VCaP (cell line): ENCODE measurements around the gene PHACTR3.

ENCODE experiments used
- H3K27ac ChIP-seq: fragments of 450-650 bp; 2 replicates; pipeline ENCODE4 v1.5.1; 2017
- TF ChIP-seq, protein P1 (sequence below): fragments of 450-650 bp; conservative IDR thresholded peaks from 2 replicates; pipeline ENCODE4 v1.5.1; 2017; ENCODE audit warnings: mild to moderate bottlenecking, moderate library complexity

The PHACTR3 gene

DNA sequence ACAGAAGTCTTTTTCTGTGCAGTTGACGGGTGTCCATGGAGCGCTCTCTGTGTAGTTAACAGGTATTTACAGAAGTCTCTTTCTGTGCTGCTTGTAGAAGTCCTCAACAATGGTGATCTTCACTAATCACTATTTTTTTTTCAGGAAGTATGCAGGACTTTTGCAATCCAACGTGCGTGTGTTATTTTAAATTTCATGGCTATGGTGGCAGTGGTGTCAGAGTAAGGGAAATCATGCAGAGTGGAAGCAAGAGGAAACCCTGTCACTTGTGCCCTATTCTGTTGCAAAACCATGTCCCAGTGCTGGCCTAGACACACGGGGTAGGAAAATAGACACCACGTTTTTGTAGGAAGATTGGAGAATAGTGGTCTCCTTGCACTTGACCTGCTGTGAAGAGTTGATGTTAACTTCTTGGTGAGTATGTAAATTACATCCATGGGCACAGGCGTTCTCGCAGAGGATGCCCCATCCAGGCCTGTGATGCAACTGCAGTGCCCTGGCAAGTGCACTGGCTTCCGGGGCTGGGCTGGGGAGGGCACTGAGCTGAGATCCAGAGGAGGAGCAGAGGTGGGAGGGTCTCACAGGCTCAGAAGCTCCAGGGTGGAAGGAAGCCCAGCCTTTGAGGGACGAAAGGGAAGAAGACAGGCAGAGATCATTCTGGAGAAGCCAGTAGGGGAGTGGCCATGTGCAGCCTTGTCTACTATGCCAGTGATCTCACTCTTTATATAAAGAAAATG, 182.6 kb downstream of the PHACTR3 start:
- no peak overlapping the region for H3K27ac ChIP-seq
- TF ChIP-seq, protein P1, sequence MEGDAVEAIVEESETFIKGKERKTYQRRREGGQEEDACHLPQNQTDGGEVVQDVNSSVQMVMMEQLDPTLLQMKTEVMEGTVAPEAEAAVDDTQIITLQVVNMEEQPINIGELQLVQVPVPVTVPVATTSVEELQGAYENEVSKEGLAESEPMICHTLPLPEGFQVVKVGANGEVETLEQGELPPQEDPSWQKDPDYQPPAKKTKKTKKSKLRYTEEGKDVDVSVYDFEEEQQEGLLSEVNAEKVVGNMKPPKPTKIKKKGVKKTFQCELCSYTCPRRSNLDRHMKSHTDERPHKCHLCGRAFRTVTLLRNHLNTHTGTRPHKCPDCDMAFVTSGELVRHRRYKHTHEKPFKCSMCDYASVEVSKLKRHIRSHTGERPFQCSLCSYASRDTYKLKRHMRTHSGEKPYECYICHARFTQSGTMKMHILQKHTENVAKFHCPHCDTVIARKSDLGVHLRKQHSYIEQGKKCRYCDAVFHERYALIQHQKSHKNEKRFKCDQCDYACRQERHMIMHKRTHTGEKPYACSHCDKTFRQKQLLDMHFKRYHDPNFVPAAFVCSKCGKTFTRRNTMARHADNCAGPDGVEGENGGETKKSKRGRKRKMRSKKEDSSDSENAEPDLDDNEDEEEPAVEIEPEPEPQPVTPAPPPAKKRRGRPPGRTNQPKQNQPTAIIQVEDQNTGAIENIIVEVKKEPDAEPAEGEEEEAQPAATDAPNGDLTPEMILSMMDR, result no peak

DNA sequence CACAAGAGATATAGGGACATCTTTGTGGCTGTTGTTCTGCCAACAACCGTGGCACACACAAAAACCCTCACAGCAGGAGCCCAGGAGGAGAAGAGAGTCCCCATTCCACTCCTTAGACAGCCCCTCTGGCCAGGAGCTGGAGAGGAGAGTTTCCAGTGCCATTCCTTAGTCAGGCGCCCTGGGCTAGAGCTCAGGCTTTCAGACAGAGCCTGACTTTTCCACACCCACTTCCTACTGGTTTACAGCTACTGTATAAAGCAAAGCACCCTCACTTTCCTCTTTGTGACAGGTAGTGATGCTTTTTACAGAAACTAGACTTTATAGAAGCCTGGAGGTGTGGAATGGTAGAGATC, 183.2 kb downstream of the PHACTR3 start:
- no peak overlapping the region for H3K27ac ChIP-seq
- TF ChIP-seq, protein P1, result no peak

DNA sequence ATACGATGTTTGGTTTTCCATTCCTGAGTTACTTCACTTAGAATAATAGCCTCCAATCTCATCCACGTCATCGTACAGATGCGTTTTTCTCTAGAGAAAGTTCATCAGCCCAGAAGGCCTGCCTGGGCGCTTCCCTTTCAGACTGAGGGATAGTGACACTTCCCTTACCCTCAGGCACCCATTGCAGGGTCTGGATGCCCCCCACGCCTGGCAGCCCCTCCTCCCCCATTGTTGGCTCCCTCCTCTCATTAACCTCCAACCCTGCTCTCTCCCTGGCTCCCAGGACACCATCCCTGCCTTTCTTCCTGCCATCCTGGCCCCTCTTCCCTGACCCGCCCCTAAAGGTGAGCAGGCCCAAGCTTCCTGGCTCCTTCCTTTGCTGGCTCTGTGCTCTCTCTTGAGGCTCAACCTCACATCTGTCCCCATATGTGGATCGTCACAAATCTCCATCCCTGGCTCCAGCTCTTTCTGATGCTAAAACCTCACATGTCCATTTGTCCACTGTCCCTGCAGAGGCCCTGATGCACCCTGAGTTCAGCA, 183.9 kb downstream of the PHACTR3 start:
- TF ChIP-seq, protein P1, result no peak
- no peak overlapping the region for H3K27ac ChIP-seq

DNA sequence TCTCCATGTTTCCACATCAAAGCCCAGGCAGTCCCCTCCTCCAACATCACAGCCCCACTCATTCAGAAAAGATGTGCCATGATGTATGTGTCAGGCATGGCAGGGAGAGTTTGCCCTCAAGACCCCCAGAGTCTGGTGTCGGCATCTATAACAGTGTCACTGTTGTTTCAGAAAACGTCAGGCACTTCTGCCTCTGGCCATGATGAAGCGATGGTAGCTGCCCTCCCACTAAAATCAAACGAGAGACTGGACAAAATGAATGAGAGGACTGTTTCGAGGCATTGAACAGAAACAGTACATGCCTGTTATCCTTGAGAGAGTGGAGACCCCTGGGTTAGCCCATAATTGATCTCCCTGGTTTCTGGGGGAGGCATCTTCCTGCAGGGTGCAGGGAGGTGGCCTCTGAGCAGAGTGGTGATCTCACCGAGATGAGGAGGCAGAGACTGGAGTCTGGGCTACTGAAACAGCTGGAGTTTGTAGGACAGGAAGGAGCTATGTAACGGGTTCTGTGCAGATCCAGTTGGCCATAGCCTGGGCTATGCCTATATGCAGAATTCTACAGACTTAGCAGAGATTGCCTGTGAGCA, 184.6 kb downstream of the PHACTR3 start:
- TF ChIP-seq, protein P1, result no peak
- no peak overlapping the region for H3K27ac ChIP-seq

DNA sequence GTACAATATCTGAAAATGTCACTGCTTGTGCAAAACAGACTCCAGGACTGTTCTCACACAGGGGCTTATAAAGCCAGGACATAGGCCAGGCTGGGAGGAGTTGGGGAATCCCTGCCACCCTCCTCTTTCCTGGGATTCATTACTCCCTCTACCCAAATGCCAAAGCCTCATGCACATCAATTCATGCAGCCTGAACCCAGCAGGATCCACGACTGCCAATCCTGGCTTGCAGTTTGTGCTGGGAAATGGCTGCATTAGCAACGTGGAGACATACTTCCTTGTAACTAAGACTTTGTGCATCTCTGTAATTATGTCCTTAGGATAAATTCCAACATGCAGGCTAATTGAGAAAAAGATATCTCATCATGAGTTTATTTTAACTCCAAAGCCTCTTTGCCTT, 185.3 kb downstream of the PHACTR3 start:
- no peak overlapping the region for H3K27ac ChIP-seq
- TF ChIP-seq, protein P1, result no peak

DNA sequence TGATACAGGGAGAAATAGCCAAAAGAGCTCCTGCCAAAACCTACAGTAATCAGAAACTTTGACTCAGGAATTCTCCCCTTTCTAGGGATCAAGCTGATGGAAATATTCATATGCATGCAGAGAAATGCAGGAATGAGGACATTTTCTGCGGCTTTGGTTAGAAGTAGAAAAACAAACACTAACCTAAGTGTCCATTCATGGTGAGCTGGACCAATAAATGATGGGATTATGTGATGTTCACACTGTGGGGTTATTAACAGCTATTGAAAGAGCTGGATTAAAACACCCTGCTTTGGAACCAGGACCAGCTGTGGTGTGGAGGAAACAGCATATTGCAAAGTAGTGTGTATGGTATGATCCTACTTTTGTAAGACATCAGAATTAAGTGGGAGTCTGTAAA, 186.0 kb downstream of the PHACTR3 start:
- no peak overlapping the region for H3K27ac ChIP-seq
- TF ChIP-seq, protein P1, result no peak

DNA sequence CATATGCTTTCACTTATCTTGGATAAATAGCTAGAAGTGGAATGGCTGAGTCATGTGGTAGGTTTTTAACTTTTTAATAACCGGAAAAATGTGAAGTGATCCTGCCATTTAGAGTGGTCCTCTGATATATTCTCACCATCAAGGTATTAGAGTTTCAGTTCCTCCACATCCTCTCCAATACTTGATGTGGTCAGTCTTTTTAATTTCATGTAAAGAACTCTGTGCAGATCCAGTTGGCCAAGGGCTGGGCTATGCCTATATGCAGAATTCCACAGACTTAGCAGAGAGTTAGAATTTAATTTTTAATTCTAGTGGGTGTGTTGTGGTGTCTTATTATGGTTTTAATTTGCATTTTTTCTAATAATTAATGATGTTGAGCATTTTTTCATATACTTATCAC, 188.0 kb downstream of the PHACTR3 start:
- TF ChIP-seq, protein P1, result no peak
- H3K27ac ChIP-seq, result no peak overlapping the region
